Mucosa of rectum (tissue), 2 donors: ENCODE measurements around the gene MAML1.

Experiments
- H3K27ac ChIP-seq, 2 donors: one replicate each; pipeline ENCODE4 v1.7.0; 2013; ENCODE audit warnings: inconsistent platforms in 2 of 2, low read depth in 2 of 2, low read length in 2 of 2
- H3K27me3 ChIP-seq, 2 donors: one replicate each; pipeline ENCODE4 v1.7.0; 2013; ENCODE audit warnings: low read length in 2 of 2; ENCODE audit not compliant: control insufficient read depth in 2 of 2, insufficient read depth in 2 of 2
- H3K36me3 ChIP-seq, 2 donors: one replicate each; pipeline ENCODE4 v1.7.0; 2013; ENCODE audit warnings: low read length in 2 of 2; ENCODE audit not compliant: control insufficient read depth in 2 of 2, insufficient read depth in 2 of 2
- H3K4me1 ChIP-seq, 2 donors: one replicate each; pipeline ENCODE4 v1.7.0; 2013; ENCODE audit warnings: low read length in 2 of 2, mild to moderate bottlenecking in 1 of 2; ENCODE audit not compliant: control insufficient read depth in 2 of 2, insufficient read depth in 2 of 2
- H3K4me3 ChIP-seq, 2 donors: one replicate each; pipeline ENCODE4 v1.7.0; 2013; ENCODE audit warnings: low read length in 2 of 2
- H3K9ac ChIP-seq, 2 donors: one replicate each; pipeline ENCODE4 v1.7.0; 2013; ENCODE audit warnings: low read length in 2 of 2, low read depth in 1 of 2, mild to moderate bottlenecking in 1 of 2
- H3K9me3 ChIP-seq, 2 donors: one replicate each; pipeline ENCODE4 v1.7.0; 2013; ENCODE audit warnings: low read length in 2 of 2; ENCODE audit not compliant: control insufficient read depth in 2 of 2
- donor health status: healthy.
- donor health status: Normal muscosa, but diverticular disease.

Gene MAML1

DNA sequence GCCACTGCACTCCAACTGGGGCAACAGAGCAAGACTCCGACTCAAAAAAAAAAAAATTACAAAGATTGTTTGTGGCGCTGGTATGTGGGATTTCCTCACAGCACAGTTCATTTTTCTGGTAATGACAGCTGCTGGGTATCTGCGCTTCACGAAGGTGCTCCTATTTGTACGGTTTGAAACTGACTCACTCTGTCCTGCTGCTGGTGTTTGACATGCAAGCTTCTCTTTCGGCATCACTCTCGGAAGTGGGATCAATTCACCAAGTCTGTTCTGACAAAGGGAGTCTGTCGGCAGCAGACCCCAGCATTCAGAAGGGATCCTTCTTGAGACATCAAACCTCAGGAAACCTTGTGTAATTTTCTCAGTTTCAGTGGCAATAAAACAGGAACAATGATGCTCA lies 26.3 kb downstream of the MAML1 start:
- Histone ChIP-seq H3K9me3 (no peaks in the 10 kb centered on the region), H3K4me1 (peaks cover 40 to 47% of the 10 kb centered on the region in 2 donors), H3K9ac (no peak overlapping the region), H3K27me3 (no peaks in the 10 kb centered on the region), H3K4me3 (no peak overlapping the region), H3K36me3 (no peaks in the 10 kb centered on the region), H3K27ac (no peak overlapping the region)

DNA sequence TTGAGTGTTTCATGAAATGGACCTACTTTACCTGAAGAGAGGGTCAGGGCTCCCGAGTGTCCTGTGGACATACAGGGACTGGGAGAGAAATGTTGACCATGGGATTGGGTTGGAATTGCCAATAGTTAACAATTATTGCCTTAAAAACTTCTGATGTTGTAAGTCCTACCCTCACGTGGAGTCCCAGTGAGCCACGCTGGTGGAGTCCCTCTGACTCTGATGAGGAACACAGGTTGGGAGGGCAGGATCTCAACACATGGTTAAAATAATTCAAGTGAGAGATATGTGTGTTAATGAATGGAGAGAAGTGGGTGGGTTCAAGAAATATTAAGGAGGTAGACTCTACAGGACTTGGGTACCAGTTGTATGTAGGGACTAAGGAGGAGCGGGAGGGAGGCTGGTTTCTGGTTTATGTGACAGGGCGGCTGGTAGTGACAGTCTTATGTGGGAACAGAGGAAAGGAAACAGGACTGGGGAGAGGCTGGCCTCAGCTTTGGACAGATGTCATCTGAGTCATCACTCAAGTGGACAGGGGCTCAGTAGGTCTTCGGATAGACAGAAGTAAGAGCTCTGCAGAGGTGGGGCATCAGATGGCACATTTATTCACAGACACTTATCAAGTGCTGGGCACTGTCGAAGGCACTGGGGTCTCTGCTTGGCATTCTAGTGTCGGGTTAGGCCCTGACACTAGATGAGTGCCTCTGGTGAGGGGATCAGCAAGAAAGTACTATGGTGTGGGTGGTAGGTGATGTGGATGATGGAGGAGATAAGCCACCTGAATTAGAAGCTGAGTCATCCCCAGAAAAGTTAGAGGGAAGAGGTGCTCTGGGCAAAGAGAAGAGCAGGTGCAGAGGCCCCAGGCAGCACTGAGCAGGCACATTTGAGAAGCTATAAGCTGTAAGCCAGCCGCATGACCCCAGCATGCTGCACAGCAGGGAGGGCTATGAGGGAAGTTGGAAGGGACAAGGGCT lies 27.2 kb downstream of the MAML1 start:
- Histone ChIP-seq H3K4me3 (no peak overlapping the region), H3K9ac (no peak overlapping the region), H3K9me3 (no peaks in the 10 kb centered on the region), H3K4me1 (peaks cover 33 to 42% of the 10 kb centered on the region in 2 donors), H3K27ac (no peak overlapping the region), H3K36me3 (no peaks in the 10 kb centered on the region), H3K27me3 (no peaks in the 10 kb centered on the region)

DNA sequence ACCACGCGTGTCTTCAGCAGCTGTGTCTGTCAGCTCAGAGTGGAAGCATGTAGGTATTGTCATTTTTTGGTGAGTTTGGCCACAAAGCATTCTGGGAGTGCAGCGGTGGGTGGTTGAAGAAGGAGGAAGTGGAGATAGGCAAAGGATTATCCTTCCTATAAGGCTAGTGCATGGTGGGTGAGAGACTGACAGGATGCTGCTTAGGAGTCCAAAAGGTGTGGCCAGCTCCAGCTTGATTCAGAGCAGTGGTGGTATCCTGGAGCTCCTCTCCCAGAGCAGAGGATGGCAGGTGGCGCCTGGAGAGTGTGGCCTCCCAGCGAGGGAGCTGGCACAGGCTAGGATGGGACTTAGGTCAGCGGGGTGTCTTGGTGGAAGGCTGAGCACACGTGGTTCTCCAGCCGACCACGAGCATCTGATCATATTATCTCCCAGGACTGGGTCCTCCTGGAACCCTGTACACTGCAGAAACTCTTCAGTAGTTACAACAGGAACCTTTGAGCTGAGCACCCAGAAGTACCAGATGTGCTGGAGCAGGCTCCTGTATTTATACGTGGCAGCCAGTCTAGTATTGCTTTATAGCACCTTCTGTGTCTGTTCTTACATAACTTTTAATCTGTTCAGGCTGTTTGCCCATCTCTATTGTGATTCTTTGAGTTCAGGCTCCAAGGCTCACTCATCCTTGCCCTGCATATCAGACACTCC lies 29.6 kb downstream of the MAML1 start:
- peaks cover 27 to 35% of the 10 kb centered on the region in 2 donors for H3K4me1 ChIP-seq
- H3K9me3 ChIP-seq: no peaks in the 10 kb centered on the region
- peaks cover 14 to 16% of the 10 kb centered on the region in 2 donors for H3K36me3 ChIP-seq
- H3K27ac ChIP-seq: peak overlapping the region; percentile 7 to 65
- no peak overlapping the region for H3K4me3 ChIP-seq
- no peaks in the 10 kb centered on the region for H3K27me3 ChIP-seq
- peak overlapping the region in 1 of 2 donors; percentile 9 for H3K9ac ChIP-seq

DNA sequence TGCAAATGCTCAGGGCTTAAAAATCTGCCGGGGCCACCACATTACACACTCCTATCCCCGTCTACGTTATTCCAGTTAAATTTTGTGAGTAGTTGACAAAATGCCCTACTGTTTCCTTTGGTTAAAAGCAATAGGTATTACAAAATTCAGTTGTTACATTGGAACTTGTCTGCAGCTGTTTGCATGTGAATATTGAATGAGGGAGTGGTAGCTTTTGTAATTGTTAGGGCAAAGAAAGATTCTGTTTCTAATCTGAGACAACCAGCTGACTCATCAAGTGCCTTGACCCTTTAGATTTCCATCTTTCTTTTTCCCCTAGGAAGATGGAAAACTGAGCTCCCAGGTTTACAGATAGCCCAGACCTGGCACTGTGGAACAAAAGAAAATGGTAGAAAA lies 30.2 kb downstream of the MAML1 start:
- peaks cover 17 to 19% of the 10 kb centered on the region in 2 donors for H3K36me3 ChIP-seq
- no peaks in the 10 kb centered on the region for H3K27me3 ChIP-seq
- no peaks in the 10 kb centered on the region for H3K9me3 ChIP-seq
- H3K9ac ChIP-seq: no peak overlapping the region
- H3K4me3 ChIP-seq: no peak overlapping the region
- peak overlapping the region; percentile 7 to 65 for H3K27ac ChIP-seq
- peaks cover 27 to 35% of the 10 kb centered on the region in 2 donors for H3K4me1 ChIP-seq

DNA sequence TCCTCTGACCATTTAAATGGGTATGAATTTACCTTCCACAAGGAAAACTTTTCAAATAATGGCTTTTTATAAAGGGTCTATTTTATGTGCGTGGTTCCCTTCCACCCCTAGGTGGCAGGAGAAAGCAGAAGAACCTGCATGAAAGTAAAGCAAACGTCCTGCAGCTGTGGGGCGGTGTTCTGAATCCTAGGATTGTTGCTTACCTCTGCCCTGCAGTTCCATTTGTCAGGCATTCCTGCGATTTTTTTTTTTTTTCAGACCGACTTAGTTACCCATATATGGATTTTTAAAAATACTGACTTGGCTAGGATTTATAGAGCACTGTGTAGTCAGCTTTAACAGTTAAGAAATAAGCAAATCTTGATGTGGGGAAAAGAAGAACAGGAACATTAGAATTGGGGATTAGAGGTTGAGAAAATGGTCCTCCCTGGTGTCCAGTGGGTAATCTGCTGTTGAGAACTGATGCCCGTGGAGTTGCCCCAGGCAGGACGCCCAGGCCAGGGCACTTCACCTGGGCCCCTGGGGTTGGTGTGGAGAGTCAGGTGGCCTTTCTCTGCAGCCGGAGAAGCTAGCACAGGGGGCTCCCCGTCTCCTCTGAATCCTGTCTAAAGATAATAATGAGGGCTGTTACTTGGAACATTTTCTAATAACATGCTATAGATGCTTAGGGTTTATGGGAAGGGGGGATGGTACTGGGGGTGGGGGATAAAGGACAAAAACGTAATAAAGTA lies 30.8 kb downstream of the MAML1 start:
- Histone ChIP-seq H3K36me3 (peaks cover 19% of the 10 kb centered on the region in 2 donors), H3K4me3 (no peak overlapping the region), H3K4me1 (peaks cover 27 to 35% of the 10 kb centered on the region in 2 donors), H3K27ac (no peak overlapping the region), H3K27me3 (no peaks in the 10 kb centered on the region), H3K9me3 (no peaks in the 10 kb centered on the region), H3K9ac (peak overlapping the region in 1 of 2 donors; percentile 6)

DNA sequence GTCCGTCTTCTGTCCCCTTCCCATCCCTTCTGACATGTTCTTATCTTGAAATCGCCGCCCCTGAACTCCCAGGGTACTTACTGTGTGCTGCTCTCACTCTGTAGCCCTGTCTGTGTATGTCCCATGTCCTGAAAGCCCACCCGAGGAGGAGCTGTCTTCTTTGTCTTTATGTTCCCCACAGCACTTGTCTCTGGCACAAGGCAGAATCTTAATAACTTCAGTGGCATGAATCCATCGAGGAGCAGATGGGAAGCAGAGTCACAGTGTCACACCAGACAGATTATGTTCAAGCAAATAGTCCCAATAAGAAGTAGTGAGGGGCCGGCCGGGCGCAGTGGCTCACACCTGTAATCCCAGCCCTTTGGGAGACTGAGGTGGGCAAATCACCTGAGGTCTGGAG lies 31.4 kb downstream of the MAML1 start:
- no peaks in the 10 kb centered on the region for H3K9me3 ChIP-seq
- H3K27ac ChIP-seq: no peak overlapping the region
- H3K27me3 ChIP-seq: no peaks in the 10 kb centered on the region
- peaks cover 22 to 24% of the 10 kb centered on the region in 2 donors for H3K36me3 ChIP-seq
- H3K4me1 ChIP-seq: peaks cover 27 to 35% of the 10 kb centered on the region in 2 donors
- H3K9ac ChIP-seq: no peak overlapping the region
- no peak overlapping the region for H3K4me3 ChIP-seq

DNA sequence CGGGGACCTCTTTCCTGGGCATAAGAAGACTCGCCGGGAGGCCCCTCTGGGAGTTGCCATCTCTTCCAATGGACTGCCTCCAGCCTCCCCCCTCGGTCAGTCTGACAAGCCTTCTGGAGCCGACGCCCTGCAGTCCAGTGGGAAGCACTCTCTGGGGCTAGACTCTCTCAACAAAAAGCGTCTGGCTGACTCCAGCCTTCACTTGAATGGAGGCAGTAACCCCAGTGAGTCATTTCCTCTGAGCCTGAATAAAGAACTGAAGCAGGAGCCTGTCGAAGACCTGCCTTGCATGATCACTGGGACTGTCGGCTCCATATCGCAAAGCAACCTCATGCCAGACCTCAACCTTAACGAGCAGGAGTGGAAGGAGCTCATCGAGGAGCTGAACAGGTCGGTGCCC lies 32.8 kb downstream of the MAML1 start:
- Histone ChIP-seq H3K27ac (no peak overlapping the region), H3K4me3 (no peak overlapping the region), H3K9ac (peak overlapping the region in 1 of 2 donors; percentile 41), H3K36me3 (peaks cover 28 to 33% of the 10 kb centered on the region in 2 donors), H3K27me3 (no peaks in the 10 kb centered on the region), H3K9me3 (no peaks in the 10 kb centered on the region), H3K4me1 (peaks cover 27% of the 10 kb centered on the region in 2 donors)

DNA sequence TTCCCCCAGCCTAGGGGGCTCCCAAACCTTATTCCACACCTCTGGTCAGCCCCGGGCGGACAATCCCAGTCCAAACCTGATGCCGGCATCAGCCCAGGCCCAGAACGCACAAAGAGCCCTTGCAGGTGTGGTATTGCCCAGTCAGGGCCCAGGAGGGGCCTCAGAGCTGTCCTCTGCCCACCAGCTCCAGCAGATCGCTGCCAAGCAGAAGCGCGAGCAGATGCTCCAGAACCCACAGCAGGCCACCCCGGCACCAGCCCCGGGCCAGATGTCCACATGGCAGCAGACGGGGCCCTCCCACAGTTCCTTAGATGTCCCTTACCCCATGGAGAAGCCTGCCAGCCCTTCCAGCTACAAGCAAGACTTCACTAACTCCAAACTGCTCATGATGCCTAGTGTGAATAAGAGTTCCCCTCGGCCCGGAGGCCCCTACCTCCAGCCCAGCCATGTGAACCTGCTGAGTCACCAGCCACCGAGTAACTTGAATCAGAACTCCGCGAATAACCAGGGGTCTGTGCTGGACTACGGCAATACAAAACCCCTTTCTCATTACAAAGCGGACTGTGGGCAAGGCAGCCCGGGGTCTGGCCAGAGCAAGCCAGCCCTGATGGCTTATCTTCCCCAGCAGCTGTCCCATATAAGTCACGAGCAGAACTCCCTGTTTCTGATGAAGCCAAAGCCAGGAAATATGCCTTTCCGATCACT lies 33.6 kb downstream of the MAML1 start:
- Histone ChIP-seq H3K36me3 (peaks cover 35 to 38% of the 10 kb centered on the region in 2 donors), H3K4me3 (no peak overlapping the region), H3K9me3 (no peaks in the 10 kb centered on the region), H3K27ac (no peak overlapping the region), H3K9ac (no peak overlapping the region), H3K4me1 (peaks cover 27% of the 10 kb centered on the region in 2 donors), H3K27me3 (no peaks in the 10 kb centered on the region)

DNA sequence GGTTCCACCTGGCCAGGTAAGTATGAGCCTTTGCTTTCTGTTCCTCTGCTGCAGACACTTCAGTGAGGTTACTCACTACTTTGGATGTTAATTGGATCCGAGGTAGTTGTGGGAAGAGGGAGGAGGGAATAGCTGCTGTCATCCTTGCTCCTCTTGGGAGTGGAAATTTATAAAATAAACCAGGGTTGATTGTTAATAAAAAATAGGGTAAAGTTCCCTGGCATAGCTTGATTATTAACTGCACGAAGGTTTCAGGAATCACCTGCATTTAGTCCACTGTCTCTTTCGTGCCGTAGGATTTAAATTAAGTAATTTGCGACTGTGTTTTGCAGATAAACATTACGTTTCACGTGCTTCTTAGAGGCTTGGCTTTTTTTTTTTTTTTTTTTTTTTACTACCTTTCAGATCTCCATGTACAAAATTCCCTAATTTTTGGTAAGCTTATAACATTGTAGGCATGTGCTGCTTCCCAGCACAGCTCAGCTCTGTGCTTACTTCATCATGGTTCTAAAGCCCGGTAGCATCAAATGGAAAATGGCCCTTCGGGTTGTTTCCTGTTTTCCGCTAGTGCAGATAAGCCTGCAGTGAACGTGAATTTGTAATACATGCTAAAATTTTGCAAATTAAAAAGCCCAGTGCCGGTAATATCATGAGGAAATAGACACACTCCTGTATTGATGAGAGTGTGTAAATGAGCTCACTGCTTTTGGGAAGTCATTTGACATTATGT lies 34.3 kb downstream of the MAML1 start:
- Histone ChIP-seq H3K9ac (no peak overlapping the region), H3K27ac (no peak overlapping the region)

More for the DNA sequence above, 34.3 kb downstream of the MAML1 start:
- H3K4me1 ChIP-seq: peaks cover 23% of the 10 kb centered on the region in 2 donors
- no peaks in the 10 kb centered on the region for H3K9me3 ChIP-seq
- no peaks in the 10 kb centered on the region for H3K27me3 ChIP-seq
- peaks cover 42 to 46% of the 10 kb centered on the region in 2 donors for H3K36me3 ChIP-seq
- no peak overlapping the region for H3K4me3 ChIP-seq
